ENCODE measurements around the gene KLHL29. TPM values are rescaled to one million over a fixed set of nuclear protein-coding genes. Genes with fewer than 3 reads are reported as not detected.

KLHL29 gene
- total and polyA plus RNA-seq, 2 of the 13 experiments (the other 11 are each of a cell fraction or from before 2014, with no cell fraction given), result 0.01 TPM; not detected in 1

DNA sequence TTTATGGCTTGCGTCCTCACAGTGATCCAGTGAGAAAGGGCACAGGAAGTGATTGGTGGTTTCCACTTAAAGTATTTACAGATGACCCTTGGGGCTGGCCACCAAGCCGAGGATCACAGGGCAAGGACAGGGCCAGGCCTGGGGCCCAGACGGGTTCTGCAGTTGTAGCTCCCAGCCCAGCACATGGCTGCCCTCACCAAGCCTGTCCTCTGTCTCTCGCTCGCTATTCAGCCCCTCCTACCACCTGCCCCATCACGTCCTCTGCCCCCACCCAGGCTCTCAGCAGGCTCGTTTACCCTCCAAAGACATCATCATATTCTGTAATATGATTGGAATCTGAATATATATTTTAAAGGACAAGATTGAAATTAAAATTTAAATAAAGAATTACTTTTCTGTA is 246.0 kb downstream of the KLHL29 start:
- POLR2A ChIA-PET, result no interaction called here
- H3K9me3 ChIP-seq (ENCODE audit: low read length), result no peaks in the 10 kb centered on the region
- TF ChIP-seq ZFP37 (CRISPR knock-in tag; IDR thresholded peaks at IDR 0.05; ENCODE audit: borderline replicate concordance) (no peak), ZMYM2 (CRISPR knock-in tag; IDR thresholded peaks at IDR 0.05) (no peak), ZNF776 (CRISPR knock-in tag; IDR thresholded peaks at IDR 0.05) (no peak), MIER2 (CRISPR knock-in tag; IDR thresholded peaks at IDR 0.05) (no peak), ZNF263 (CRISPR knock-in tag; IDR thresholded peaks at IDR 0.05) (no peak)
- TF ChIP-seq, protein P1, sequence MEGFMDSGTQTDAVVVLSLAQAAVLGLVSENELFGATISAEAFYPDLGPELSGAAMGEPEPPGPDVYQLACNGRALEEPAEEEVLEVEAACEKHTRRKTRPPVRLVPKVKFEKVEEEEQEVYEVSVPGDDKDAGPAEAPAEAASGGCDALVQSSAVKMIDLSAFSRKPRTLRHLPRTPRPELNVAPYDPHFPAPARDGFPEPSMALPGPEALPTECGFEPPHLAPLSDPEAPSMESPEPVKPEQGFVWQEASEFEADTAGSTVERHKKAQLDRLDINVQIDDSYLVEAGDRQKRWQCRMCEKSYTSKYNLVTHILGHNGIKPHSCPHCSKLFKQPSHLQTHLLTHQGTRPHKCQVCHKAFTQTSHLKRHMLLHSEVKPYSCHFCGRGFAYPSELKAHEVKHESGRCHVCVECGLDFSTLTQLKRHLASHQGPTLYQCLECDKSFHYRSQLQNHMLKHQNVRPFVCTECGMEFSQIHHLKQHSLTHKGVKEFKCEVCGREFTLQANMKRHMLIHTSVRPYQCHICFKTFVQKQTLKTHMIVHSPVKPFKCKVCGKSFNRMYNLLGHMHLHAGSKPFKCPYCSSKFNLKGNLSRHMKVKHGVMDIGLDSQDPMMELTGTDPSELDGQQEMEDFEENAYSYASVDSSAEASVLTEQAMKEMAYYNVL (CRISPR knock-in tag; IDR thresholded peaks at IDR 0.05; ENCODE audit: borderline replicate concordance), result no peak
- TF ChIP-seq, protein P2, sequence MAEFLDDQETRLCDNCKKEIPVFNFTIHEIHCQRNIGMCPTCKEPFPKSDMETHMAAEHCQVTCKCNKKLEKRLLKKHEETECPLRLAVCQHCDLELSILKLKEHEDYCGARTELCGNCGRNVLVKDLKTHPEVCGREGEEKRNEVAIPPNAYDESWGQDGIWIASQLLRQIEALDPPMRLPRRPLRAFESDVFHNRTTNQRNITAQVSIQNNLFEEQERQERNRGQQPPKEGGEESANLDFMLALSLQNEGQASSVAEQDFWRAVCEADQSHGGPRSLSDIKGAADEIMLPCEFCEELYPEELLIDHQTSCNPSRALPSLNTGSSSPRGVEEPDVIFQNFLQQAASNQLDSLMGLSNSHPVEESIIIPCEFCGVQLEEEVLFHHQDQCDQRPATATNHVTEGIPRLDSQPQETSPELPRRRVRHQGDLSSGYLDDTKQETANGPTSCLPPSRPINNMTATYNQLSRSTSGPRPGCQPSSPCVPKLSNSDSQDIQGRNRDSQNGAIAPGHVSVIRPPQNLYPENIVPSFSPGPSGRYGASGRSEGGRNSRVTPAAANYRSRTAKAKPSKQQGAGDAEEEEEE (CRISPR knock-in tag; IDR thresholded peaks at IDR 0.05; ENCODE audit: borderline replicate concordance), result no peak
- TF ChIP-seq, protein P3, sequence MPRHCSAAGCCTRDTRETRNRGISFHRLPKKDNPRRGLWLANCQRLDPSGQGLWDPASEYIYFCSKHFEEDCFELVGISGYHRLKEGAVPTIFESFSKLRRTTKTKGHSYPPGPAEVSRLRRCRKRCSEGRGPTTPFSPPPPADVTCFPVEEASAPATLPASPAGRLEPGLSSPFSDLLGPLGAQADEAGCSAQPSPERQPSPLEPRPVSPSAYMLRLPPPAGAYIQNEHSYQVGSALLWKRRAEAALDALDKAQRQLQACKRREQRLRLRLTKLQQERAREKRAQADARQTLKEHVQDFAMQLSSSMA (CRISPR knock-in tag; IDR thresholded peaks at IDR 0.05), result no peak
- H3K4me3 ChIP-seq (replicated peaks in 1 of 3; ENCODE audit: insufficient read depth in 1 of 3, low read depth in 2 of 3, low read length in 3 of 3), result no peak overlapping the region
- peaks cover 0 to 18% of the 10 kb centered on the region in 2 experiments; a peak in 3 of 5 replicates for H3K27me3 ChIP-seq (ENCODE audit: control insufficient read depth in 1 of 2, insufficient read depth in 2 of 2, low read length in 2 of 2)
- no peaks in the 10 kb centered on the region for H3K4me1 ChIP-seq (ENCODE audit: insufficient read depth, low read length)
- CTCF ChIA-PET (ENCODE audit: low intra/inter-chr PET ratio, low total read pairs), result no interaction called here
- BruUV-seq (replicated peaks), result no TSS peak
- no peaks in the 10 kb centered on the region for H3K79me2 ChIP-seq (ENCODE audit: insufficient read depth, low read length)
- no peak overlapping the region for H3K4me2 ChIP-seq (ENCODE audit: low read depth, low read length)
- no peak overlapping the region for H2AFZ ChIP-seq (ENCODE audit: low read length)
- 18% methylated on average over 7 of the region's 7 CpGs for WGBS (ENCODE audit: low lambda C conversion rate)
- no peak overlapping the region for H3K27ac ChIP-seq (ENCODE audit: extremely low read length, insufficient read depth, low read length)
- FAIRE-seq, result no peak
- no peak; the same call in 2 of the 3 replicates for ATAC-seq
- H3K9ac ChIP-seq (ENCODE audit: insufficient read depth, low read depth, low read length), result no peak overlapping the region
- in situ Hi-C loops (cut with HindIII; ENCODE audit: extremely low pct_ligation_motif_present, low pct_unique_long_range_greater_than_20kb) (no loop called here), intact Hi-C loops (cut with micrococcal nuclease; ENCODE audit: unreplicated experiment) (no loop called here)
- H4K20me1 ChIP-seq (ENCODE audit: insufficient read depth, low read length), result no peaks in the 10 kb centered on the region
- DNase-seq (ENCODE audit: low spot score), result no peak
- H3K36me3 ChIP-seq (replicated peaks in 1 of 2; ENCODE audit: control insufficient read depth in 1 of 2, insufficient read depth in 2 of 2, low read length in 2 of 2), result no peaks in the 10 kb centered on the region

All from HepG2 (cell line).